Measurements from ENCODE around the gene MGMT. TPM values are rescaled to one million over a fixed set of nuclear protein-coding genes. Genes with fewer than 3 reads are reported as not detected.

Gene MGMT
- total RNA-seq, 1 donor from 2014 or later, result 17.9 TPM

- intact Hi-C loops (cut with micrococcal nuclease), result no loop called here
Observed at GRCh38 chr10:129494176-129494575, 27.1 kb downstream of the MGMT start.

- intact Hi-C loops (cut with micrococcal nuclease), result no loop called here
Observed at GRCh38 chr10:129494740-129495139, 27.7 kb downstream of the MGMT start.

GRCh38 chr10:129495256-129495655 is 28.2 kb downstream of the MGMT start:
- intact Hi-C loops (cut with micrococcal nuclease), result no loop called here

- intact Hi-C loops (cut with micrococcal nuclease), result no loop called here
Observed at GRCh38 chr10:129495698-129496097, 28.7 kb downstream of the MGMT start.

GRCh38 chr10:129497013-129497412 is 30.0 kb downstream of the MGMT start:
- intact Hi-C loops (cut with micrococcal nuclease), result no loop called here

DNA sequence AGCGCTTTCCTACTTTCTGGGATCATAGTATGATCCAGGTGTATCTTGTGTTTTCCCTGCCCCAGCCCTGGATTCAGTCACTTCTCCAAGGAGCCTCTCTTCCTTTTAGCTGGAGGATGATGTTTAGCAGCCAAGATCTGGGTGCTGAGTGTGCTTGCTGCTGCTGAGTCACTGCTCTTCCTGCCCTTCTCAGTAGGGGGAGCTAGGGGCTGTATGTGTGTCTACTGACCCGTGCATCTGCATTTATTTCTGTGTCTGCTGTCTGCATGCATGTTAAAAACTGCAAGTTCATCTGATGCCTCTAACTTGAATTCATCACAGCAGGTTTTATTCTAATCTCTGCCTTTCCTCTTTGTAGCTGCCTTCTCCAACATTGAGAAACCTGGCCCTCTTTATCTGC is 31.6 kb downstream of the MGMT start:
- intact Hi-C loops (cut with micrococcal nuclease), result no loop called here

DNA sequence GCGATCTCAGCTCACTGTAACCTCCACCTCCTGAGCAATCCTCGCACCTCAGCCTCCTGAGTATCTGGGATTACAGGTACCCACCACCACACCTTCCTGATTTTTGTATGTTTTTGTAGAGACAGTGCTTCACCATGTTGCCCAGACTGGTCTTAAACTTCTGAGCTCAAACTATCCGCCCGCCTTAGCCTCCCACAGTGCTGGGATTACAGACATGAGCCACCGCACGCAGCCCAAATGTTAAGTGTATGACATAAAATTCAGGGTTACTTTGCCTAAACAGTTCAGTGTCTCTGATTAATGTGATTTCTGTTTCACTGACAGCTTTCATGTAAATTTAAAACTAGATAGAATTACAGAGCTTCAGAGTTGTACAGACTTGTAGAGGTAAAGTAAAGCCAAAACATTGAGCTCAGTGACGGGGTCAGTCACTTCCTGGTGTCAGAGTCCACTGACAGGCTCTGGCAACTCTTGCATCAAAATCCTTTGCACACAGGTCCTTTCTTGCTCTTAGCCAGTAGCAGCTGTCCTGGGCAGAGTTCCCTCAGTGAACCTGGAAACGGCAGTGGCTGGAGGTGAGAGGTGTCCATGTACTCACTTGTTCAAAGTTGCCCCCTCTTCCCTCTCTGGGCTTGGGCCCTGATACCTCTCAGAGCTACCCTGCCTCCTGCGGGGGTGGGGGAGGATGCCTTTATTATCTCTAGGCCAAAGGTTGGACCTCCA is 33.7 kb downstream of the MGMT start:
- intact Hi-C loops (cut with micrococcal nuclease), result no loop called here

- intact Hi-C loops (cut with micrococcal nuclease), result no loop called here
Observed at GRCh38 chr10:129501652-129502436, 34.8 kb downstream of the MGMT start.

- intact Hi-C loops (cut with micrococcal nuclease), result no loop called here
Observed at GRCh38 chr10:129502448-129502847, 35.4 kb downstream of the MGMT start.

GRCh38 chr10:129505500-129506075 is 38.5 kb downstream of the MGMT start:
- intact Hi-C loops (cut with micrococcal nuclease), result no loop called here

DNA sequence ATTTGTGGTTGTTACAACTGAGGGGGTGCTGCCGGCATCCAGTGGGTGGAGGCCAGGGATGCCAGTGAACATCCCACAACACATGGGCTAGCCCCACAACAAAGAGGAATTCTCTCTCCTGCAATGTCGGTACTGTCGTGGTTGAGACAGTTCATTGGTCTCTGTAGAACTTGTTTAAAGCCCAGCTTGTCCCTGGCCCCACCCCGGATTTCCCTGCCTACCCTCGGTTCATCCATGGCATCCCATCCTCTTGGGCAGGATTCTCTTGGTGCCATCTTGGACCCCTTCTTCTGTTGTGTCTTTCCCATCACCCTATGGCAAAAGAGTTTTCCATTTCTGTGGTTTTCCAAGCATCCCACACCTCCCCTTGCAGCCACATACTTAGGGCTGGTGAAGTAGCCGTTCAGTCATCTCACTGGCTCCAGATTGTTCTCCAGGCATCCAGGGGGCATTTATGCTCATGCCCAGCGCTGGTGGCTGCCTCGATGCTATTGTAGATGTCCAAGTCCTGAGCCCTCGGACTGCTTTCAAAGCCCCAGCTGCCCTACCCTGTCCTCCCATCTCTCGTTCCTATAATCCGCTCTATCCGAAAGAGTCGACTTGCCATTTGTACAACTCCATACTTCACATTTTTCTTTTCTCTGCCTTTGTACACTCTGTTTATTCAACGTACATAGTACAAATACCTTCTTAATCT is 39.2 kb downstream of the MGMT start:
- intact Hi-C loops (cut with micrococcal nuclease), result no loop called here

- intact Hi-C loops (cut with micrococcal nuclease), result no loop called here
Observed at GRCh38 chr10:129507216-129507889, 40.3 kb downstream of the MGMT start.

DNA sequence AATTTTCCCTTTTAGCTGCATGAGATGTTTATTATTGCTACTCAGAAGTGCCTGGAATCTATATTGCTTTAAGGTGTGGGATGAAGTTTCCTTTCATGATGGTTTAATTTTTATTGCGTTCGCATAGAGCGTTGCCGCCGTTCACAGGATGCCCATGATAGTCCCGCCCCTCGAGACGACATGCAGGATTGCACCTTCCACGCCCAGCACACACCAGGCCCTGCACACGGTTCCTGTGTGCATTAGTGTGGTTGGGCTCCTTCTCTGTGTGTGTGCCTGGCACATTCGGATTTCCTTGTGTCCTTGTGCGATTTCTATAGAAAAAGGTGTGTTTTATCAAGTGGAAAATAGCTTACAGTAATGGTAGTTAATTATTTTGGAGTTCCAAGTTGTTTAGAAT is 42.1 kb downstream of the MGMT start:
- intact Hi-C loops (cut with micrococcal nuclease), result no loop called here

DNA sequence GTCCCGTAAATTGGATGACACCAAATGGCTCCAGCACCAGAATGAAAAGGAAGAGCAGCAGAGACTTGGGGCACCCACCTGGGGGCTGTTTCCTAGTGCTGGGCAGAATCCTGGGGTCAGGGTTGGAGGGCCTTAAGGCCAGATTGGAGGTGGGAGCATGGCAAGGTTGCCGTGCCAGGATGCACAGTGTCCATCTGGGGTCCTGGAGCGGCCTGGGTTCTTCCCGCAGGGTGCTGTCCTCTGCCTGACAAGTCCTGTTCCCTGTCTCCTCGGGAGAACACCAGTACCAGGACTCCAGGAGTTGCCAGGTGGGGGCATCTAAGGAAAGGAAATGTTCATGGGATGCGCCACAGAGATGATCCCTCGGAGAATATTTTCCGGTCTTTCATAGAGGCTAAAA is 42.8 kb downstream of the MGMT start:
- intact Hi-C loops (cut with micrococcal nuclease), result no loop called here

GRCh38 chr10:129511086-129511485 is 44.0 kb downstream of the MGMT start:
- intact Hi-C loops (cut with micrococcal nuclease), result no loop called here

- intact Hi-C loops (cut with micrococcal nuclease), result no loop called here
Observed at GRCh38 chr10:129511758-129512157, 44.7 kb downstream of the MGMT start.

- intact Hi-C loops (cut with micrococcal nuclease), result no loop called here
Observed at GRCh38 chr10:129513312-129513711, 46.3 kb downstream of the MGMT start.

- intact Hi-C loops (cut with micrococcal nuclease), result no loop called here
Observed at GRCh38 chr10:129514568-129515451, 47.8 kb downstream of the MGMT start.

DNA sequence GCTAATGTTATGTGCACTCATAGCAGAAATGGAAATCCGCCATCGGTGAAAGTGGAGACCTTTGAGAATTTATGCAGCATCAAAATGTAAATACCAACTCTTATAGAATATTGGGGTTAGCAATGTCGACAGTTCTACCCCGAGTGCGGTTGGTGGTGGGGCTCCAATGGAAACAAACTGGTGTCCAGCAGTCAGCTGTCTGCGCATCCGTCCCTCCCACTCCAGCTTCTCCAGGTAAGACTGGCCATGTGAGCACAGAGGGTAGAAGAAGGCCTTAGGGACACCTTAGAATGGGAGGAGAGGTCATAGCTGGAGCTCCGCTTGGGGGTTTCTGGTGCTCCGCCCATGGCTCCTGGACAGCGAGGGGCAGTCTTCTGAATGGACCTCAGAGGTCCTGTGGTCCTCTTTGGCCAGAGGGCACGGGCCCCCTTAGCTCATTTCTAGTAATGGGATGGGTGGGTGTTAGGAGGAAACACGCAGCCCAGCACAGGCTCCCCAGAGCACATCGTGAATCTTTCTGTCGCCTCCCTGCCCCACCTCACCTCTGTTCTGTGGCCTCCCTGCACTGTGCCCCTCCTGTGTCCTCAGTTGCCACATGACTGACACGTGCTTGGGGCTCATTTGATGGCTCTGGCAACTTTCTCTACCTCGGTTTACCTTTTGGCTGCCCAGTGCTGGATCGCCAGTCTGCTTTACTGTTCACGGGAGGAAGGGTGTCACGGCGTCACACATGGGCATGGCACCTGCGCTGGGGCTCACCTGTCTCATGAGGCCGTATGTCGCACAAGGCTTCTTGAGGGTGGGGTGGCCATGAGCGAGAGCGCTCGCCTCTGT is 50.0 kb downstream of the MGMT start:
- intact Hi-C loops (cut with micrococcal nuclease), result no loop called here

All from T-helper 2 cell treated with Interferon-gamma antibody and Interleukin-4, amounts not matched to agents 100 ng/mL and 5 ng/mL, for 36 hours (primary cell).